T-helper 2 cell treated with Interferon-gamma antibody and Interleukin-4, amounts not matched to agents 5 μg/mL and 100 μg/mL, for 36 hours (primary cell): ENCODE data around the gene MGAT5.

Experiments
- DNase-seq: peaks from one replicate; pipeline ENCODE4 v3.0.0; 2021; ENCODE audit warnings: low spot score
- H3K27ac Mint-ChIP-seq: one replicate; pipeline ENCODE4 v1.8.0; 2021; ENCODE audit warnings: mild to moderate bottlenecking, mixed read lengths
- H3K27me3 Mint-ChIP-seq: one replicate; pipeline ENCODE4 v1.8.0; 2021; ENCODE audit warnings: low read depth, mixed read lengths
- H3K36me3 Mint-ChIP-seq: one replicate; pipeline ENCODE4 v1.8.0; 2021; ENCODE audit warnings: low read depth, mixed read lengths
- H3K4me1 Mint-ChIP-seq: one replicate; pipeline ENCODE4 v1.8.0; 2021; ENCODE audit warnings: low read depth, mixed read lengths
- H3K4me3 Mint-ChIP-seq: one replicate; pipeline ENCODE4 v1.8.0; 2022; ENCODE audit warnings: mild to moderate bottlenecking, moderate library complexity, mixed read lengths
- H3K9me3 Mint-ChIP-seq: one replicate; pipeline ENCODE4 v1.8.0; 2021; ENCODE audit warnings: mixed read lengths

Gene MGAT5

DNA sequence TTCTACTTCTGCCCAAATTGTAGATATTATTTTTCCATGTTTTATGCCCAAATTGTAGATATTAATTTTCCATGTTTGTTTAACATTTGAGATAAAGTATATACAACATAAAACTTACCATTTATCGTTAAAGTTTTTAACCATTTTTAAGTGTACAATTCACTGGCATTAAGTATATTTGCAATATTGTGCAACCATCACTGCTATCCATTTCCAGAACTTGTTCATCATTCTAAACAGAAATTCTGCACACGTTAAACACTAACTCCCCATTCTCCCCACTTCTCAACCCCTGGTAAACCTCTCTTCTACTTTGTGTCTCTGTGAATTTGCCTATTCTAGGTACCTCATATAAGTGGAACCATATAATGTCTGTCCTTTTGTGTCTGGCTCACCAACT lies 162.1 kb downstream of the MGAT5 start:
- Mint-ChIP-seq H3K36me3 (no peaks in the 10 kb centered on the region), H3K9me3 (no peaks in the 10 kb centered on the region), H3K27me3 (peaks cover 2% of the 10 kb centered on the region), H3K4me3 (no peak overlapping the region), H3K4me1 (peaks cover 3% of the 10 kb centered on the region), H3K27ac (no peak overlapping the region)
- DNase-seq, result no peak

DNA sequence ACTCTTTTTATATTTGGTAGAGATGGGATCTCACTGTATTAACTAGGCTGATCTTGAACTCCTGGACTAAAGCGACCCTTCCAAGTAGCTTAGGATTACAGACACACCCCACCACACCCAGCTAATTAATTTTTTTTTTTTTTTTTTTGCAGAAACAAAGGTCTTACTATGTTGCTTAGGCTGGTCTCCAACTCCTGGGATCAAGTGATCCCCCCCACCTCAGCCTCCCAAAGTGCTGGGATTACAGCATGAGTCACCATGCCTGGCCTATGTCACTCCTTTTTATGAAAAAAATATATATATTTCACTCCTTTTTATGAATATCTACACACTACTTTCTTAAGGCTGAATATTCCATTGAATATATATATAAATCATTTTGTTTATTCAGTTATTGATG lies 162.8 kb downstream of the MGAT5 start:
- H3K4me1 Mint-ChIP-seq, result peaks cover 3% of the 10 kb centered on the region
- no peaks in the 10 kb centered on the region for H3K36me3 Mint-ChIP-seq

DNA sequence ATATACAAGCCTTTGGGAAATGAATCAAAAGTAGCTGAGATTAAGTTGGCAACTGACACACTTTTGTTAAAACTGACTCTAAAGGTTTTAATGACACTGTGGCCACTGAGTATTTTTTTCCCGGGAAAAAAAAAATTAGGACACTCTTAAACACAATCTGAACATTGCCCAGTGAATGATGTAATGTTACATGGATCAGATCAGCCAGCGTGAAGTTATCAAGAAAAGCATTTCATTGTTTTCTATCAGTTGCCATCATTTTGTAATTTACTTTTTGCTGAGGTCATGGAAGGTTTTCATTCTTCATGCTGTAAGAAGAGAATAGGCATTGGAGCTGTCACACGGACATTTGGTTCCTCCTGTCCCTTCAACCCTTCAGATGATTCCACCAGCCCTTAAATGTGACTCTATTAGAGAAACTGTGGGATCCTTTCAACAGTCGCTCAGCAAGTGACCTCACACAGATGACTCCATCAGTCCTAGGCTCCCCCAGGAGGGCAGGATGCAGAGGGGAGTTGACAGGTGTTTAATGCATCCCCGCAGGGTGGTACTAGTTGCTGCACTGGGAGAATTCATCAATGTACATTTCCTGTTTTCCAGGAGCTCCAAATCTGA lies 164.2 kb downstream of the MGAT5 start:
- no peak overlapping the region for H3K4me3 Mint-ChIP-seq
- no peaks in the 10 kb centered on the region for H3K4me1 Mint-ChIP-seq
- no peaks in the 10 kb centered on the region for H3K9me3 Mint-ChIP-seq
- peaks cover 4% of the 10 kb centered on the region for H3K27me3 Mint-ChIP-seq
- DNase-seq, result no peak
- no peak overlapping the region for H3K27ac Mint-ChIP-seq
- H3K36me3 Mint-ChIP-seq, result no peaks in the 10 kb centered on the region

More for the DNA sequence above, 162.8 kb downstream of the MGAT5 start:
- Mint-ChIP-seq H3K27me3 (peaks cover 2% of the 10 kb centered on the region), H3K9me3 (no peaks in the 10 kb centered on the region), H3K27ac (no peak overlapping the region), H3K4me3 (no peak overlapping the region)
- DNase-seq, result no peak

DNA sequence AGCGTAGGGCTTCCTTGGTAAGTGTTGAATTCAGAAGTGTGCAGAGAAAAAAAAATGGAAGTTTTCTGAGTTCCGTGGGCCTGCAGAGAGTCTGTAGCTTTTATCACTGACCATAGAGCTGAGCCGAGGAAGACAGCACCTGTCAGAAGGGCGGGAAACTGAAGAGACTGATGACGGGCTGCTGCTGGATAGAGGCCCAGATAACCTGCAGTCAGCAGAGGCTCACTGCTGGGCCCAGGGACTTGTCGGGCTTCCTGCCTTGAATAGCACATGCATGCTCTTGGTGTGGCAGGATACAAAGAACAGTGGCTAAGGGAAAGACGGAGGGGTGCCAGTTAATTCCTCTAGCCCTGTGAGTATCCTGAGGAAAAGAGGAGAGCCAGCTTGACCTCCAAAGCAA lies 166.4 kb downstream of the MGAT5 start:
- peaks cover 4% of the 10 kb centered on the region for H3K27me3 Mint-ChIP-seq
- no peaks in the 10 kb centered on the region for H3K9me3 Mint-ChIP-seq
- no peak overlapping the region for H3K27ac Mint-ChIP-seq
- DNase-seq, result no peak
- no peaks in the 10 kb centered on the region for H3K36me3 Mint-ChIP-seq
- no peak overlapping the region for H3K4me3 Mint-ChIP-seq
- H3K4me1 Mint-ChIP-seq, result no peaks in the 10 kb centered on the region

DNA sequence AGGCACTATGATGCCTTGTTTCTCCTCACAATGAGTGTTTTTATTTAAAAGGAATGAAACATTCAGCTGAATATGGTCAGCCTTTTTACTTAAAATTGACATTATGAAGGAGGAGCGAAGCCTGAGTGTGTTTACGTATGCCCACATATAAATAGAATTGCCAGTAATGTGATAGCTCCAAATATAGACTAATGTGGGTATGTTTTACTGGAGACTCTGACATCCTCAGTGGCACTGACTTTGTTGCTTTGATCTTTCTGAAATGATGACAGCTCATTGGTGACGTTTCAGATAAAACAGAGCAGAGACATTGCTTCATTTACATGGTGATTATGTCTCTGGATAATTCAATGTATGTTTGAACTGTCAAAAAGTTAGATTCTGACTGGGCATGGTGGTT lies 167.0 kb downstream of the MGAT5 start:
- Mint-ChIP-seq H3K27ac (no peak overlapping the region), H3K4me1 (peaks cover 2% of the 10 kb centered on the region), H3K4me3 (no peak overlapping the region), H3K36me3 (no peaks in the 10 kb centered on the region), H3K27me3 (peaks cover 4% of the 10 kb centered on the region), H3K9me3 (no peaks in the 10 kb centered on the region)
- no peak for DNase-seq

DNA sequence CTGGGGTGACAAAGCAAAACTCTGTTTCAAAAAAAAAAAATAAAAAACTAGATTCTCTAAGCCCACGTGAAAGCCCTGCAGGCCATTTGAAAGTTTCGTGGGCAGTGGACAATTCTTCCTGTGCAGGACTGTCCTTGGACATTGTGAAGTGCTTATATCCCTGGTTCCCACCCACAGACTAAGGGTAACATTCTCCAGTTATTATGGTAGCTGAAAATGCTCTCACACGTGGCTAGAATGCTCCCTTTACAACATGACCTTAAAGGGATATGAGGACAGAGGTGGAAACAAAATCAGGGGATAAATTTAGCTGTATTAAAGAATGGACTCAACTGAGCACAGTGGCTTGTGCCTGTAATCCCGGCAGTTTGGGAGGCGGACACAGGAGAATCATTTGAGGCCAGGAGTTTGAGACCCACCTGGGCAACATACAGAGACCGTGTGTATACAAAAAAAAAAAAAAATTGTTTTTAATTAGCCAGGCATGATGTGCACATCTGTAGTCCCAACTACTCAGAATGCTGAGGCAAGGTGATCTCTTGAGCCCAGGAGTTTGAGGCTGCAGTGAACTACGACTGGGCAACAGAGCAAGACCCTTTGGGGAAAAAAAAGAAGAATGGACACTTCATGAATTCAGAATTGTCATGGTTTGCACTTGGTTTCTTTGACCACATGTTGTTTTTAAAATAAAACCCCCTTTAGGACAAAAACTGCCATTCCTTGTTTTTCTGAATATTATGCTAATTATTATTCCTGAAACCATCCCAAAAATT lies 167.9 kb downstream of the MGAT5 start:
- Mint-ChIP-seq H3K27ac (no peak overlapping the region), H3K27me3 (peaks cover 2% of the 10 kb centered on the region), H3K4me1 (peaks cover 2% of the 10 kb centered on the region), H3K36me3 (no peaks in the 10 kb centered on the region), H3K9me3 (no peaks in the 10 kb centered on the region), H3K4me3 (no peak overlapping the region)
- DNase-seq, result no peak

DNA sequence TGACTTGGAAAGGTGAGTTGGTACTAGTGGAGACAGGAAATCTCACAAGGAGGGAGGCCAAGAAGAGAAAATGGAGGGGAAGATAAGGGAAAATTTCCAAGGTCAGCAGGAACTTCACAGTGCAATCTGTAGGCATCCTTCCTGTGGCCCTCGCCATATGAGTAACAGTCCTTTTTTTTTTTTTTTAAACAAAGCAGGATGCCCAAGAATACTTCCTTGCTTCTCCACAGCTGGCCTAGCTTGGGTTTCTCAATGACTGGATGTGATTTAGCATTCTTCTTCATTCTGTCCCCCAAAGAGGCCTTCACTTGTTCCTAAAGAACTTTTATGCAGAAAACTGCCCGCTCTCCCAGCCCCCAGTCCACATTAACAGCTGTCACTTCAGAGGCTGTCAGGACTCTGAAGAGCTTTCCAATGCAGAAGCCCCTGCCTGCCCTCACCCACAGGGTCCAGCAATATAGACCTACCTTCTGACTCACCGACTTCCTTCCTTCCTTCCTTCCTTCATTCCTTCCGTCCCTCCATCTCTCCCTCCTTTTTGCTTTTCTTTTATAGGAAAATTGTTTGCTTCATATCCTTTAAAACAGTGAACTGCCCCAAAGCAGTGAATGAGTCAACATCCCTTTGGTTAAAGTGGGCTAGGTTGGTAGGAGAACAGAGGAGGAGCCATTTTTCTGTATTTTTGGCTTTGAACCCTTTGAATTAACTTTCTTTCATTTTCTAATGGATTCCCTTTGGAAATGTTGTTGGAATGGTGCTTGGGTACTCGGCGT lies 172.0 kb downstream of the MGAT5 start:
- no peaks in the 10 kb centered on the region for H3K36me3 Mint-ChIP-seq
- no peak for DNase-seq
- no peak overlapping the region for H3K4me3 Mint-ChIP-seq
- H3K4me1 Mint-ChIP-seq, result peaks cover 2% of the 10 kb centered on the region
- H3K27me3 Mint-ChIP-seq, result peaks cover 2% of the 10 kb centered on the region
- no peak overlapping the region for H3K27ac Mint-ChIP-seq
- no peaks in the 10 kb centered on the region for H3K9me3 Mint-ChIP-seq

DNA sequence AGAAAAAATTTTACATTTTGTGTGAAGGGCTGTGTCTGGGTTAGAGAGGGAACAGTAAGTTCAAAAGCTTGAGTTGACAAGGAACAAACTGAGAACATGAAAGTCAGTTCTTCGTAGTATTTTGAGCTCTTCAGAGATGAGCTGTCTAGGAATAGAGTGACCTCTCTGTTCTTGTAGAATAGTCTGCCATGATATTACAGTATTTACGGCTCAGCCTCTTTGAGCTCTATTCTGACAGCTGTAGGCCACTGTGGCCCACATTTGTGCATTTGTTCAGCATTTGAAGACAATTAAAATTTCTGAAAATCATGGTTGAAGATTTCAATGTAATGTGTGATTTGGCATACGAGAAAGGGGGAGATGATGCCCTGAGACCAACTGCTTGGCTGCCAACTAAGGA lies 172.8 kb downstream of the MGAT5 start:
- Mint-ChIP-seq H3K4me1 (peaks cover 2% of the 10 kb centered on the region), H3K27ac (no peak overlapping the region), H3K9me3 (no peaks in the 10 kb centered on the region), H3K4me3 (no peak overlapping the region), H3K27me3 (peaks cover 2% of the 10 kb centered on the region), H3K36me3 (no peaks in the 10 kb centered on the region)
- DNase-seq, result no peak

DNA sequence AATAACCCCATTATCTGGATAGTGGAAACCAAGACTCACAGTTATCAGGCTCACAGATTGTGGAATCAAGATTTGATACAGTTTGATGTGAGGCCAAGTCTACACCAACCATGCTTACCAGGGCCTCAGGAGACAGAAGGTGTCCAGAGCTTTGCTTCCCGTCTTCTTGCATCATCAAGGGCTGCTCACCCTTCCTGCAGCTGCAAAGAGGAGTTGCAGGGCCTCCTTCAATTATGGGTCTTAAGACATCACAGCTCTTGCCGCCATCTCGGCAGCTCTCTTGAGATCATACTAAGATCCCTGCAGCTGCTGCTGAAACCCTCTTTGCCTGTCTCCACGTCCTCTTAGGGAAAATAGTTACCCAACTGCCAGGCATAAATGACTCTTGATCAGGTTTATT lies 176.0 kb downstream of the MGAT5 start:
- Mint-ChIP-seq H3K4me3 (no peak overlapping the region), H3K4me1 (peaks cover 2% of the 10 kb centered on the region), H3K27ac (no peak overlapping the region), H3K36me3 (no peaks in the 10 kb centered on the region), H3K9me3 (no peaks in the 10 kb centered on the region), H3K27me3 (no peaks in the 10 kb centered on the region)
- no peak for DNase-seq

DNA sequence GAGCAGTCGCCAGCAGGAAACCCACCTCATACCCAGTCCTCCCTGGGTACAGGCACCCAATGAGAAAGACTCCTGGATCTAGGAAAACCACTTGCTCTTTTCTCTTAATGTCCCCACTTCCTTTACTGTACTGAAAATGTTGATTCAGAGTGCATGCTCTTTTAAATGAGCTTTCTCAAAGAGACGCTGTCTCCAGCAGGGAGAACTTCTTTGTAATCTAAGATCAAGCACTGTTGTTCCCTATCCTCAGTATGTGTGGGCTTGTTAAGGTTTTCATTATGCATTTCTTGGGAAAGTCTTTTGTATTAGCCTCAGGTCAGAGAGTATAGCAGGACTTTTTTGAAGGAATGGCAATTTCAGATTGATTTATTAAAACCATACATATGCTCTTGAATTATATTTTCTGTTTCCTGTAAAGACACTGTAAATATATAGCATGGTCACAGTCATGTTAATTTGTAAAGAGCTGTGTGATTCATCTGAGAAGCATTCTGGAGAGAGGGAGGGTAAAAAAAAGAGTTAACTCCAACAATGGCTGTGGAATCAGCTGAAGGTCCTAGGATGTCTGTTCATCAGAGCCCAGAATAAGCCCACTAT lies 178.1 kb downstream of the MGAT5 start:
- DNase-seq, result no peak

DNA sequence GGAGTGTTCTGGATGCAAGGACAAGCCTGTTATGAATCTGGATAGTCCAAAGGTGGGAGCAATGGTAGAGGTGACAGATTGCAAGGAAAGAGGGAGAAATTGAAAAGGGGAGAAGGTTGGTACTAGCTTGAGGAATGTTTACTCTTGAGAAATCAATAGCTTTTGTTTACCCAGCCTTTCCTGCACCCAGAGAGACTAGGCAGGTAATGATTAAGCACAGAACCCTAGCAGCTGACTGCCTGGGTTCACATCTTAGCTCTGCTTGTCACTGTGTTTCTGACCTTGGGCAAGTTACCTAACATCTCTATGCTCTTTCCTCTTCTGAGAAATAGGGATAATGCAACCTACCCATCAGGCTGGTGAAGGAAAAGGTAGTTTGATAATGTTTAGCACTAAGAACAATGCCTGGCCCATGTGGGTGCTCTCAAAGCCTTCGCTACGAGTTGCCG lies 178.6 kb downstream of the MGAT5 start:
- DNase-seq, result no peak
- no peak overlapping the region for H3K4me3 Mint-ChIP-seq
- no peaks in the 10 kb centered on the region for H3K4me1 Mint-ChIP-seq
- no peaks in the 10 kb centered on the region for H3K9me3 Mint-ChIP-seq
- H3K27me3 Mint-ChIP-seq, result no peaks in the 10 kb centered on the region
- H3K36me3 Mint-ChIP-seq, result no peaks in the 10 kb centered on the region
- H3K27ac Mint-ChIP-seq, result no peak overlapping the region

More for the DNA sequence above, 178.1 kb downstream of the MGAT5 start:
- no peaks in the 10 kb centered on the region for H3K36me3 Mint-ChIP-seq
- no peaks in the 10 kb centered on the region for H3K9me3 Mint-ChIP-seq
- H3K27ac Mint-ChIP-seq, result no peak overlapping the region
- H3K4me3 Mint-ChIP-seq, result no peak overlapping the region
- H3K27me3 Mint-ChIP-seq, result no peaks in the 10 kb centered on the region
- H3K4me1 Mint-ChIP-seq, result no peaks in the 10 kb centered on the region

DNA sequence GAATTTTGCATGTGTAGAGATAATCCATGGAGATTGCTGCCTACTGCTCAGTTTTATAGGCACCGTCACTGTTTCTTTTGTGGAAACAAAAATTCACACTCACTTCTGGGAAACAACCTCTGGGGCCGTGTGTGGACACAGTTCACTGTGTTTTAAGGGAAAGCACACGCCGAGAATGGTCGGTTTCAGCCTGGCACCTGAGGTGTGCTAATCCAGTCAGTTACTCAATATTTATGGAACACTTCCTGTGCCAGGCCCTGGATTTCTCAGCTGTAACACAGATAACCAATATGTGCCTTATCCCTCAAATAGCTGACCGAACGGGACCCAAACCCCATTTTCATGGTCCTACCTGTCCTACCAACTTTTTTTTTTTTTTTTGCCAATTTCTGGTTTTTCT lies 179.6 kb downstream of the MGAT5 start:
- Mint-ChIP-seq H3K4me1 (no peaks in the 10 kb centered on the region), H3K9me3 (no peaks in the 10 kb centered on the region), H3K4me3 (no peak overlapping the region), H3K36me3 (no peaks in the 10 kb centered on the region), H3K27me3 (no peaks in the 10 kb centered on the region), H3K27ac (no peak overlapping the region)
- no peak for DNase-seq

DNA sequence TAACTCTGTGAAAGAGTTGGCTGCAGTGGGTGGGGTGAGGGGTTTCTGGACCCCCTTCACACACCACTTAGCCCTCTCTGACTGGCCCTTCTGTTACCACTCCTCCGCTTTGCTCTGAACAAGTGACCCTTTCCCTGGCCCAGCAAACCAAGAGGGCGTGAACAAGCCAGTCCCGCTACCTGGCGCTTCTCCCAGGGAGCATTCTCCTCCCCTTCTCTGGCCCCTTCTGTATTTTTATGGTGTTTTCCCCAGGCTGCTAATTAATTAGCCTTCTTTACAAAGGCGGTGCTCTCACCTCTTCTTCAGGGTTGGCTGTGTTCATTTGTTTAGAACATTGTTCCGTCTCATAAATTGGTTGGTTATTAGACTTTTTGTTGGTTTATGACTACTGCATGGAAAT lies 180.1 kb downstream of the MGAT5 start:
- no peaks in the 10 kb centered on the region for H3K4me1 Mint-ChIP-seq
- no peak overlapping the region for H3K4me3 Mint-ChIP-seq
- no peaks in the 10 kb centered on the region for H3K9me3 Mint-ChIP-seq

DNA sequence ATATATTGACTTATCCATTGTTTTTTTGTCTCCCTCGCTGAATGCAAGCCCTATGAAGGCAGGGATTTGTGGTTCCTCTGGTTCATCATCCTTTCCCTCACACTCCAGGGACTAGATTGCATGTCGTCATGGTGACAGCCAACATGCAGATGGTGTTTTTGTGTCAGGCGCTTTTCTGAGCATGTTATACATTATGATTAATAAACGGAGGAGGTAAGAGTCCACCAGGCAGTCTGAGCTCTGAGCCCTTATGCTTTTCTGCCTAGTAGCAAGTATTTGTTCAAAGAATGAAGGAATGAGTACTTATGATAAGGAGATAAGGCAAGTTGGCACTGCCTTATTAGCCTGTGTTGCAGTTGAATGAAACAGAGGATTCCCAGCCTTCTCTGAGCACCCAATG lies 181.6 kb downstream of the MGAT5 start:
- Mint-ChIP-seq H3K27me3 (no peaks in the 10 kb centered on the region), H3K9me3 (no peaks in the 10 kb centered on the region), H3K27ac (no peak overlapping the region), H3K4me1 (no peaks in the 10 kb centered on the region), H3K4me3 (no peak overlapping the region), H3K36me3 (no peaks in the 10 kb centered on the region)
- DNase-seq, result no peak

More for the DNA sequence above, 180.1 kb downstream of the MGAT5 start:
- H3K27me3 Mint-ChIP-seq, result no peaks in the 10 kb centered on the region
- no peak overlapping the region for H3K27ac Mint-ChIP-seq
- no peak for DNase-seq
- H3K36me3 Mint-ChIP-seq, result no peaks in the 10 kb centered on the region
